Measurements from ENCODE around the gene TFEB. TPM values are rescaled to one million over a fixed set of nuclear protein-coding genes. Genes with fewer than 3 reads are reported as not detected.

The TFEB gene
- polyA plus RNA-seq, 1 donor from 2014 or later, result 196 TPM

- H3K9me3 Mint-ChIP-seq, result no peaks in the 10 kb centered on the region
- peak overlapping the region; percentile 41 to 87 (median 86) for H3K27ac Mint-ChIP-seq
- peaks cover 49 to 71% (median 54%) of the 10 kb centered on the region in 3 donors for H3K4me1 Mint-ChIP-seq
- H3K36me3 Mint-ChIP-seq, result peaks cover 5% of the 10 kb centered on the region
- H3K27me3 Mint-ChIP-seq, result peaks cover 3% of the 10 kb centered on the region
- peak overlapping the region in 3 of 4 donors; percentile 73 to 92 (median 85) for H3K4me3 Mint-ChIP-seq
Observed at GRCh38 chr6:41714556-41715273, 20.7 kb downstream of the TFEB start.

DNA sequence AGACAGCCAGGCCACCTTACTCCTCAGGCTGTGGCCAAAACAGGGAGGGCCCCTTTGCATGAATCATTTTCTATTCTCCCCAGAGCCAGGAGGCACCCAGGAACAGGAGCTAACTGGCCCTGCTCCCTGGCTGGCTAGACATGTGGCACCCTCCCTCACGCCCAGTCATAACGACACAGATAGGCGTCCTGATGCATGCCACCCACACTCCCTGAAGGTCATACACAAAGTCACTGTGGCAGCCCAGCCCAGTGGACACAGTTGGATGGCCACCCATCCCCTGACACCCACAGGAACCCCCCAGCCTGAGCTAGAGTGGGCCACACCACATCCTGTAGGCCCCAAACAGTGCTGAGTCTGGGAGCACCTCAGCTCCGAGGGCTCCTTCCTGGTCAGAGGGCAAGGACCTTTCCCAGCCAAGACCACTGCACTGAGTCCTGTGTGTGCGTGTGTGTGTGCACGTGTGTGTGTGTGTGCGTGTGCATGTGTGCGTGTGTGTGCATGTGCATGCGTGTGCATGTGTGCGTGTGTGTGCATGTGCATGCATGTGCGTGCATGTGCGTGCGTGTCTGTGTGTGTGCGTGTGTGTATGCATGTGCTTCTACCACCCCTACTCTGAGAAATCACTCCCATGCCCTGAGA, 21.6 kb downstream of the TFEB start:
- peaks cover 44 to 69% (median 51%) of the 10 kb centered on the region in 3 donors for H3K4me1 Mint-ChIP-seq
- H3K9me3 Mint-ChIP-seq, result no peaks in the 10 kb centered on the region
- peaks cover 3% of the 10 kb centered on the region for H3K27me3 Mint-ChIP-seq
- peak overlapping the region; percentile 41 to 92 (median 87) for H3K27ac Mint-ChIP-seq
- peak overlapping the region; percentile 72 to 92 (median 79) for H3K4me3 Mint-ChIP-seq
- H3K36me3 Mint-ChIP-seq, result peaks cover 5% of the 10 kb centered on the region

DNA sequence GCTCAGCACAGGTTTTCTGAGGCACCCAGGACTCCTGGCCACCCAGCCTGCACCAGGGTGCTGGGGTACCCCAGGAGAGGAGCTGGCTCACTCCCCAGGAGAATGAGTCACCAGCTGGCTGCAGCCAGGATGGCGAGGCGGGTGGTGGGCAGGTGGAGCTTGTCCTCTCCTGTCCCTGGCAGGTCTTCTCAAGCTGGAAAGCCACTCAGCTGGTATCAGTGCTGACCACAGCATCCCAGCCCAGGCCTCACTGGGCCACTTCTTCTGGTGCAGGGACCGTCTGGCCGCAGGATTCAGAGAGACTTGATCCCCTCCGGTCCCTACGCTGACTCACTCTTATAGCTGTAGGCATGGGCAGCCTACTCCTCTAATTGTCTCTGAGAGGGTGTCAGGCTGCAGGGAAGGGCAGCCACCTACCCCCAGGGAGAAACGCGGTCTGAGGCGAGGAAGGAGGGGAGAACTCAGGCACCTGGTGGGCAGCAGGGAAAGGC, 22.2 kb downstream of the TFEB start:
- Mint-ChIP-seq H3K4me3 (peak overlapping the region; percentile 54 to 92 (median 79)), H3K36me3 (peaks cover 5% of the 10 kb centered on the region), H3K27ac (peak overlapping the region; percentile 41 to 92 (median 87)), H3K27me3 (peaks cover 4% of the 10 kb centered on the region), H3K4me1 (peaks cover 50 to 71% (median 53%) of the 10 kb centered on the region in 3 donors), H3K9me3 (no peaks in the 10 kb centered on the region)

- Mint-ChIP-seq H3K4me1 (peaks cover 50 to 71% (median 56%) of the 10 kb centered on the region in 3 donors), H3K4me3 (peak overlapping the region in 2 of 4 donors; percentile 58 to 69), H3K9me3 (no peaks in the 10 kb centered on the region), H3K27ac (peak overlapping the region; percentile 41 to 92 (median 87)), H3K27me3 (peaks cover 4% of the 10 kb centered on the region), H3K36me3 (peaks cover 5% of the 10 kb centered on the region)
Observed at GRCh38 chr6:41712651-41713103, 22.7 kb downstream of the TFEB start.

DNA sequence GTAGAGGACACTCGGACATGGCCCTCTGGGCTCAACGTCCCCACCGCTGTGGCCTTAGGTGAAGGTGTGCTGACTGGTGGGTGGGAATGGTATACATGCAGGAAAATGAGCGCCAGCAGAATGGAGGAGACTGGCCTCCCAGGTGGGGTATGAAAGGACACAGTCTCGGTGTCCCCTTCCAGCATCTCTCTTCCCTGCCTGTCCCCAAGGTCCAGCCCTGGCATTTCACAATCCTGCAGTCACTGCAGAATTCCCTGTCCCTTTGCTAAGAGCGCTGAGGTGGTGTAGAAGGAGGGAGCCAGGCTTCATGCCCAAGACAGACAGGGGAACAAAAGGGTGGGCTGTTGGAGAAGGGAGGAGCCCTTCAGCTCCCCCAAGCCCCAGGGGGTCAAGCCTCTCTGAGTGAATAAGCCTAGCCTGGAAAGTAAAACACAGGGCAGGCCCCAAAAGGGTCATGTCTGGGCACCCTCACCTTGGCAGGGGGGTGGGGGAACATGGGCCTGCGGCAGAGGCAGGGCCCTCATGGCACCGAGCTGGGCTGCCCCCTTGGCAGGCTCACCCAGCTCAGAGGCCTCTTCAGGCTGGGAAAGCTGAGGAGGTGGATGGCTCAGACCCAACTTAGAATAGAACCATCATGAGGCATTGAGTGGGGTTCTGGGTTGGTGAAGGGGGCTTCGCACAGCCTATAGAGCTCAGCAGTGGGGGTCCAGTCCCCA, 23.9 kb downstream of the TFEB start:
- peaks cover 5% of the 10 kb centered on the region for H3K36me3 Mint-ChIP-seq
- no peaks in the 10 kb centered on the region for H3K9me3 Mint-ChIP-seq
- H3K4me3 Mint-ChIP-seq, result no peak overlapping the region
- H3K4me1 Mint-ChIP-seq, result peaks cover 49 to 70% (median 54%) of the 10 kb centered on the region in 3 donors
- H3K27me3 Mint-ChIP-seq, result peaks cover 4% of the 10 kb centered on the region
- peak overlapping the region in 2 of 3 donors; percentile 48 to 92 for H3K27ac Mint-ChIP-seq

DNA sequence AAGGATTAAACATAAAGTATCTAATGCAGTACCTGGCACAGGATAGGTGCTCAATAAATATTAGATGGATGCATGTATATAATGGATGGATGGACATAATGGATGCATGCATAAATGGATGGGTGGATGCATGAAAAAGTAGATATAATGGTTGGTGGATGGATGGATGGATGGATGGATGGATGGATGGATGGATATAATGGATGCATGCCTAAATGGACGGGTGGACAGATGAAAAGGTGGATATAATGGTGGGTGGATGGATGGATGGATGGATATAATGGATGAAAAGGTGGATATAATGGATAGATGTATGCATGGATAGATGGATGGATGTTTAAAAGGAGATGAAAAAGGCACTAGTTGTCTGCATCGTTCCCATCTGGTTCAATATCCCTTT, 26.0 kb downstream of the TFEB start:
- H3K4me3 Mint-ChIP-seq, result peak overlapping the region in 2 of 4 donors; percentile 5 to 34
- peak overlapping the region in 1 of 3 donors; percentile 98 for H3K27ac Mint-ChIP-seq
- H3K9me3 Mint-ChIP-seq, result no peaks in the 10 kb centered on the region
- peaks cover 8% of the 10 kb centered on the region for H3K36me3 Mint-ChIP-seq
- H3K27me3 Mint-ChIP-seq, result peaks cover 4% of the 10 kb centered on the region
- H3K4me1 Mint-ChIP-seq, result peaks cover 49 to 66% (median 53%) of the 10 kb centered on the region in 3 donors

DNA sequence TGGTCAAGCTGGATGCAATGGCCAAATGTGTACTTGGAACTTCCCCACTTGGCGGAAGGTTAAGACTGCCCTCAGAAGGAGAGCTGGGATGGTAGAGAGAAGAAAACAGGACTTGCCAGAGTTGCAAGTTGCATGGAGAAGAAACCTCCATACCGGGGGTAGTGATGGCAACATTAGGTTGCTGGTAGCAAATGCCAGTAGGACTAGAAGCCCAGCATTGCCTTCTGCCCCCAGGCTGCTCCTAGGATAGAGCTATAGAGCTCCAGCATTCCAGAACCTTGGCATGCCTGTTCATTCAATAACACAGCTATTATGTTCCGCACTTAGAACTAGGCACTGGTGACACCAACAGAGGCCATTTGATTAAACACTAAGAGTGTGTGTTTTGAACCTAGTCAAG, 26.6 kb downstream of the TFEB start:
- peak overlapping the region in 3 of 4 donors; percentile 59 to 90 (median 84) for H3K4me3 Mint-ChIP-seq
- peaks cover 49 to 66% (median 50%) of the 10 kb centered on the region in 3 donors for H3K4me1 Mint-ChIP-seq
- no peaks in the 10 kb centered on the region for H3K9me3 Mint-ChIP-seq
- peaks cover 8% of the 10 kb centered on the region for H3K36me3 Mint-ChIP-seq
- peak overlapping the region; percentile 86 to 98 (median 88) for H3K27ac Mint-ChIP-seq
- peaks cover 1% of the 10 kb centered on the region for H3K27me3 Mint-ChIP-seq

DNA sequence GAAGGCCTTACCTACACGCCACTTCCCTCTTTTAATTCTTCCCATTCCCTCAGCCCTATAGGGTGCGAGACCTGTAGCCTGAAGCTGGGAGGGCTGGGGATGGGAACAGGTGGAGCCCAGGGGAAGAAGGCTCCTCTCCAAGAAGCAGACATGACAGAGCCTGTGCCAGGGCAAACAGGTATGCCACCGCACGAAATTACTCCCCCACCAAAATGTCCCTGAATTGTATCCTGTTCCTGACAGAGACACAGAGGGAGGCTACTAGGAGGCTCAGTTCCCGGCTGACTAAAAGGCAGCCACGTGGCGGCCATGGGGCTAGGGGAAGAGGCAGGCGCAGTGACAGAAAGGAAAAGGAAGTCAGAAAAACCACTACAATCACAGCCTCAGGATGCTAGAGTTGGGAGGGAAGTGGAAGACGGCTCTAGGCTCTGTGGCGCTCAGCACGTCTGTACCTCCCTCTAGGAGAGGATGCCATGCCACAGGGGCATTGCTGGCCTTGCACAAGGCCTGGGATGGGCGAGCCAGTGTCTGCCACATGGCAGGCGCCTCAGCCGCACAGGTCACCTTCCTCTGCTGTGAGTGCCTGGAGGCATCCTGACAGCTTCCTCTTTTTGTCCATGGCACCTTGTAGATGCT, 27.7 kb downstream of the TFEB start:
- Mint-ChIP-seq H3K36me3 (peaks cover 8% of the 10 kb centered on the region), H3K9me3 (no peaks in the 10 kb centered on the region), H3K4me3 (peak overlapping the region; percentile 59 to 90 (median 76)), H3K27ac (peak overlapping the region; percentile 86 to 98 (median 88)), H3K27me3 (peaks cover 1% of the 10 kb centered on the region), H3K4me1 (peaks cover 49 to 64% (median 50%) of the 10 kb centered on the region in 3 donors)

DNA sequence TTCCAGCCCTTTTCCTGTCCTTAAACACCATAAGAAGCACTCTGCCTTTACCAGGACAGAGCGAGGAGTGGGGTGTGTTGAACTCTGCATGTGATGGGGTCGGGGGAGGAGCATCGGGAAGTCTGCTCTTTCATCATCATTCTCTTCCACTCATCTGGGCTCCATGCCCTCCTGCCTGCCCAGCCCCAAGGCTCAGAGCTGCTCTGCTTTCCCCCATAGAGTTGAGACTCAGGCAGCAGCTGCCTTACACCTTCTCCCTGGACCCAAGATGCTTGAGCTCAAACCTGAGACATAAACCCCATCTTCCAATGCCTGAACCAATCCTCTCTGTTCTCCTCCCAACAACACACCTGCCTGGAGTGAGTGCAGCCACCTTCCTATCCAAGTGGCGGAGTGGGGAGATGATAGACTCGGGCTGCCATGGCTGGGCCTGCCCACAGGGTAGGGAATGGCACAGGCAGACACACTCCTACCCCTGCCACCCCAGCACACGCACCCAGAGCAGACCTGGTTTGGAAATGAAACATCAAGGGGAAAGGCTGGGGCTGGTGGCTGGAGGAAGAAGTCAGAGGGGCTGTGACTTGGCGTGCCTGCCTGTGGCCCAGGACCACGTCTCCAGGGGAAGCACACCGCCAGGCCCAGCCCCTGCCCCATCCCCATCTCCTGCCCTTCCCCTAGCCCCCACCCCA, 28.4 kb downstream of the TFEB start:
- Mint-ChIP-seq H3K9me3 (no peaks in the 10 kb centered on the region), H3K4me1 (peaks cover 54 to 65% (median 54%) of the 10 kb centered on the region in 3 donors), H3K27me3 (peaks cover 1% of the 10 kb centered on the region), H3K4me3 (peak overlapping the region; percentile 59 to 94 (median 86)), H3K27ac (peak overlapping the region; percentile 86 to 98 (median 88)), H3K36me3 (peaks cover 8% of the 10 kb centered on the region)

- Mint-ChIP-seq H3K4me1 (peaks cover 57 to 67% (median 57%) of the 10 kb centered on the region in 3 donors), H3K4me3 (peak overlapping the region; percentile 59 to 94 (median 86)), H3K27ac (peak overlapping the region; percentile 86 to 98 (median 88)), H3K27me3 (peaks cover 1% of the 10 kb centered on the region), H3K9me3 (no peaks in the 10 kb centered on the region), H3K36me3 (peaks cover 7% of the 10 kb centered on the region)
Observed at GRCh38 chr6:41705996-41706835, 29.2 kb downstream of the TFEB start.

DNA sequence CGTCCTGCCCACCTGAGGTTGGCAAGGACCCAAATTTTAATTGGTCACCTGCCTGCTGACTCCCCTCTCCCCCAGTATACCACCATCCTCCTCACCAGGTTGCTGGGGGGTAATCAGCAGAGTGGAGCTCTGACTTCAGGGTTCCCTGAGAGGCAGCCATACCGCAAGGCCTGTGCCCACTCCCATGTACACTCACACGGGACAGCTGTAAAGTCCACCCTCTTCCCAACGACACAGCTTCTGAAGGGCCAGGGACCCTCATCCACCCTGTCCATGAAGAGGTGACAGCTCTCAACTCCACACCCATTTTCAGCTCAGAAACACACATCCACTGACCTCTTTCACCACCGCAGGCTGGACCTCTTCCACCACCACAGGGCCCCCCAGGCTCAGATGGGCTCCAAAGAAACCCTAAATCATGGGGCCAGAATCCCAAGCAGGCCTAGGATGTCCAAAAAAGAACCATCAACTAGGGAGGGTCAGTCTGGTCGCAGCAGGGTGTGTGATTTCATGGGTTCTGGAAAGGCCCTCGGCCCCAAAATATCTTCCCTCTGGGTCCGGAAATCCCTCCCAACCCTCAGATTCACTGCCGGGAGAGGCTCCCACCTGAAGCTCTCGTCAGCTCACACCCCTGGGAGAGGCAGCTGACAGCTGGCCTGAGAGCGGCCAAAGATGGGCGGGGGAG, 30.0 kb downstream of the TFEB start:
- Mint-ChIP-seq H3K36me3 (peaks cover 4% of the 10 kb centered on the region), H3K9me3 (no peaks in the 10 kb centered on the region), H3K4me3 (peak overlapping the region; percentile 59 to 94 (median 86)), H3K4me1 (peaks cover 55 to 68% (median 56%) of the 10 kb centered on the region in 3 donors), H3K27ac (peak overlapping the region; percentile 88 to 98 (median 98)), H3K27me3 (peaks cover 1% of the 10 kb centered on the region)

DNA sequence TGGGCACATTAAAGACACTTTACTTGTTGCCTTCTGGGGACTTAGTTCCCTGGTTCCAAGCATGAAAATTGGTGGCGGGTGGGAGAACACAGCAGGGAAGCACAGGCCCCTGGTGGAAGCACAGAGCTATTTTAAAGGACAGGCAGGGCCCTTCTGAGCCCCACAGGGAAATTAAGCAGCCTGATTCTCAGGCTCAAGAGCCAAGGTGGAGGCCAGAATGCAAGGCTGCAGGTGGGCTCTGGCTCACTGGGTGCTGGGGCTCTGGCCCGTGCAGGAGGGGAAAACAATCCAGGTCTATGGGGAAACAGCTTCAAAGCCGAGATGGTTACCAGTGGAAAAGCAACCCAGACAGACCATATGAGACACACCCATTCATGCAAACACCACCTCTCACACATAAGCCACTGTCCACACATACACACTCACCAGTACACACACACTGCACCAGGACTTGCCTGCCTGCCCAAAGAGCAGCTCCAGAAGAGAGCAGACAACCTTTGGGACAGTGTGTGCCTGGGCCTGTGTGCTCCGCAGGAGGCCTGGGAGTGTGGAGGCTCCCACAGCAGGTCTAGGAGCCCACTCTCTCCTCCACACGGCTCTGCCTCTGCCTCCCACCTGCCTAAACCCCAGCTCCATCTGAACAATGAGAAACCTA, 30.6 kb downstream of the TFEB start:
- Mint-ChIP-seq H3K4me3 (peak overlapping the region; percentile 59 to 94 (median 86)), H3K27me3 (peaks cover 1% of the 10 kb centered on the region), H3K4me1 (peaks cover 52 to 66% (median 55%) of the 10 kb centered on the region in 3 donors)

More for the DNA sequence above, 30.6 kb downstream of the TFEB start:
- peaks cover 4% of the 10 kb centered on the region for H3K36me3 Mint-ChIP-seq
- H3K9me3 Mint-ChIP-seq, result no peaks in the 10 kb centered on the region
- peak overlapping the region; percentile 88 to 98 (median 98) for H3K27ac Mint-ChIP-seq

Data from IgD-negative memory B cell (primary cell).